Measurements from ENCODE around the gene H2AZ2. TPM values are rescaled to one million over a fixed set of nuclear protein-coding genes. Genes with fewer than 3 reads are reported as not detected.
"Not testable (repeated sequence)": the region's sequence is repeated elsewhere in the genome, so short reads cannot be mapped to it uniquely, and the experiment has no call there.

The H2AZ2 gene
- total RNA-seq, 1 donor: 122 TPM

GRCh38 chr7:44849259-44849884 is 1.5 kb upstream of the H2AZ2 start:
- DNase-seq (ENCODE audit: low read depth): no peak
- no peak overlapping the region for H3K4me3 ChIP-seq (ENCODE audit: low read depth, low read length)
- no peak for TF ChIP-seq CTCF (IDR thresholded peaks at IDR 0.05; ENCODE audit: insufficient read depth, low read length)

GRCh38 chr7:44847509-44847919 is 373 bp downstream of the H2AZ2 start:
- H3K4me3 ChIP-seq (ENCODE audit: low read depth, low read length): peak overlapping the region; percentile 84
- TF ChIP-seq CTCF (IDR thresholded peaks at IDR 0.05; ENCODE audit: insufficient read depth, low read length): peak; percentile 76
- DNase-seq (ENCODE audit: low read depth): peak; percentile 81

GRCh38 chr7:44846816-44847508 is 925 bp downstream of the H2AZ2 start:
- TF ChIP-seq CTCF (IDR thresholded peaks at IDR 0.05; ENCODE audit: insufficient read depth, low read length): no peak
- peak overlapping the region; percentile 84 for H3K4me3 ChIP-seq (ENCODE audit: low read depth, low read length)
- DNase-seq (ENCODE audit: low read depth): no peak

- DNase-seq (ENCODE audit: low read depth): not testable (repeated sequence)
- peak overlapping the region; percentile 84 for H3K4me3 ChIP-seq (ENCODE audit: low read depth, low read length)
Measured at GRCh38 chr7:44846390-44846789, 1.5 kb downstream of the H2AZ2 start.

GRCh38 chr7:44845451-44845850 is 2.4 kb downstream of the H2AZ2 start:
- no peak for DNase-seq (ENCODE audit: low read depth)
- no peak for TF ChIP-seq CTCF (IDR thresholded peaks at IDR 0.05; ENCODE audit: insufficient read depth, low read length)
- no peak overlapping the region for H3K4me3 ChIP-seq (ENCODE audit: low read depth, low read length)

- DNase-seq (ENCODE audit: low read depth); H3K4me3 ChIP-seq (ENCODE audit: low read depth, low read length): not testable (repeated sequence)
Measured at GRCh38 chr7:44843440-44843839, 4.4 kb downstream of the H2AZ2 start.

GRCh38 chr7:44842675-44843074 is 5.2 kb downstream of the H2AZ2 start:
- peak; percentile 37 for DNase-seq (ENCODE audit: low read depth)
- not testable (repeated sequence) for H3K4me3 ChIP-seq (ENCODE audit: low read depth, low read length)

GRCh38 chr7:44838751-44839150 is 9.1 kb downstream of the H2AZ2 start:
- no peak for TF ChIP-seq CTCF (IDR thresholded peaks at IDR 0.05; ENCODE audit: insufficient read depth, low read length)
- H3K4me3 ChIP-seq (ENCODE audit: low read depth, low read length): no peak overlapping the region
- no peak for DNase-seq (ENCODE audit: low read depth)

All from fibroblast of the aortic adventitia (primary cell).